ENCODE results near the gene MVB12A.
A peak's percentile ranks its signal among the peaks of the same experiment; 100 is the strongest.

The MVB12A gene

GRCh38 chr19:17402982-17403855 is 16.6 kb upstream of the MVB12A start:
- in situ Hi-C loops (cut with HindIII; ENCODE audit: low pct_ligation_motif_present, low sequenced_read_pairs) = no loop called here

GRCh38 chr19:17404015-17404414 is 15.8 kb upstream of the MVB12A start:
- Histone ChIP-seq H3K36me3 (replicated peaks) (no peaks in the 10 kb centered on the region), H3K27ac (no peak overlapping the region), H3K4me3 (ENCODE audit: low read depth, low read length) (no peak overlapping the region), H3K27me3 (replicated peaks) (no peaks in the 10 kb centered on the region)
- in situ Hi-C loops (cut with HindIII; ENCODE audit: low pct_ligation_motif_present, low sequenced_read_pairs) = no loop called here
- TF ChIP-seq CTCF (IDR thresholded peaks at IDR 0.05; ENCODE audit: low read depth, low read length, missing control alignments) = no peak
- DNase-seq = no peak

More at GRCh38 chr19:17402982-17403855, 16.6 kb upstream of the MVB12A start:
- TF ChIP-seq CTCF (IDR thresholded peaks at IDR 0.05; ENCODE audit: low read depth, low read length, missing control alignments) = no peak
- Histone ChIP-seq H3K27me3 (replicated peaks) (no peaks in the 10 kb centered on the region), H3K4me3 (ENCODE audit: low read depth, low read length) (peak overlapping the region; percentile 15), H3K36me3 (replicated peaks) (no peaks in the 10 kb centered on the region), H3K27ac (no peak overlapping the region)
- peak; percentile 7 for DNase-seq

GRCh38 chr19:17404621-17405249 is 15.1 kb upstream of the MVB12A start:
- no peaks in the 10 kb centered on the region for H3K27me3 ChIP-seq (replicated peaks)
- H3K27ac ChIP-seq = no peak overlapping the region
- in situ Hi-C loops (cut with HindIII; ENCODE audit: low pct_ligation_motif_present, low sequenced_read_pairs) = no loop called here
- no peak overlapping the region for H3K4me3 ChIP-seq (ENCODE audit: low read depth, low read length)
- no peaks in the 10 kb centered on the region for H3K36me3 ChIP-seq (replicated peaks)
- no peak for TF ChIP-seq CTCF (IDR thresholded peaks at IDR 0.05; ENCODE audit: low read depth, low read length, missing control alignments)
- no peak for DNase-seq

GRCh38 chr19:17405250-17406045 is 14.4 kb upstream of the MVB12A start, which contains the start of gene BST2:
BST2 (minus strand) TSS chr19:17405630; CDS start chr19:17405575, 55 bp downstream.
- H3K27ac ChIP-seq = no peak within 1 kb of the TSS
- no peak for TF ChIP-seq CTCF (IDR thresholded peaks at IDR 0.05; ENCODE audit: low read depth, low read length, missing control alignments)
- DNase-seq = peak; percentile 21

GRCh38 chr19:17406046-17406886 is 13.6 kb upstream of the MVB12A start:
- DNase-seq = peak; percentile 44
- Histone ChIP-seq H3K27ac (no peak overlapping the region), H3K27me3 (replicated peaks) (no peaks in the 10 kb centered on the region), H3K4me3 (ENCODE audit: low read depth, low read length) (no peak overlapping the region), H3K36me3 (replicated peaks) (no peaks in the 10 kb centered on the region)
- in situ Hi-C loops (cut with HindIII; ENCODE audit: low pct_ligation_motif_present, low sequenced_read_pairs) = no loop called here
- TF ChIP-seq CTCF (IDR thresholded peaks at IDR 0.05; ENCODE audit: low read depth, low read length, missing control alignments) = no peak

More at GRCh38 chr19:17405250-17406045, 14.4 kb upstream of the MVB12A start, which contains the start of gene BST2:
- no peak within 1 kb of the TSS for H3K4me3 ChIP-seq (ENCODE audit: low read depth, low read length)
- no peaks in the 10 kb centered on the region for H3K27me3 ChIP-seq (replicated peaks)
- no peaks in the 10 kb centered on the region for H3K36me3 ChIP-seq (replicated peaks)
- in situ Hi-C loops (cut with HindIII; ENCODE audit: low pct_ligation_motif_present, low sequenced_read_pairs) = no loop called here

Measured in brain microvascular endothelial cell (primary cell).